H1 (cell line): ENCODE measurements around the gene SYVN1. TPM values are rescaled to one million over a fixed set of nuclear protein-coding genes. Genes with fewer than 3 reads are reported as not detected.

Experiments
- CTCF ChIA-PET: fragments of 300-600 bp; sonication (Branson Sonifier 250); formaldehyde crosslinking; loops from one replicate; lab custom pipeline; 2021; ENCODE audit not compliant: partially characterized antibody; lab: Charles Lee
- POLR2A ChIA-PET: fragments of 300-600 bp; sonication (Branson Sonifier 250); formaldehyde crosslinking; loops from one replicate; lab custom pipeline; 2021; ENCODE audit warnings: inconsistent platforms; ENCODE audit not compliant: partially characterized antibody; lab: Charles Lee
- DNase-seq, 2 experiments: peaks; one replicate each; pipeline versions ENCODE4 v3.0.0 to v3.0.0-alpha.2; 2010 to 2022; ENCODE audit warnings: low spot score in 2 of 2, low read depth in 1 of 2, mixed read lengths in 1 of 2
- FAIRE-seq: peaks from 2 replicates; lab custom pipeline; 2011; peaks lifted over from hg19 to GRCh38; lab: Jason Lieb, UNC
- H2AFZ ChIP-seq: 2 replicates; pipeline ENCODE4 v1.8.1; 2012; ENCODE audit warnings: low read length, inconsistent platforms
- H2AK5ac ChIP-seq: 2 replicates; pipeline ENCODE4 v1.6.1; 2013; ENCODE audit warnings: low read depth, low read length
- H2BK120ac ChIP-seq: replicated peaks from 2 replicates; pipeline ENCODE3; 2013; ENCODE audit warnings: low read depth, low read length, inconsistent platforms
- H2BK12ac ChIP-seq: 2 replicates; pipeline ENCODE4 v1.6.1; 2013; ENCODE audit warnings: low read depth, low read length
- H2BK15ac ChIP-seq: 2 replicates; pipeline ENCODE4 v1.6.1; 2013; ENCODE audit warnings: low read length
- H2BK20ac ChIP-seq: 2 replicates; pipeline ENCODE4 v1.6.1; 2013; ENCODE audit warnings: low read length
- H2BK5ac ChIP-seq: 2 replicates; pipeline ENCODE4 v1.6.1; 2013; ENCODE audit warnings: low read depth, low read length
- H3K14ac ChIP-seq: 2 replicates; pipeline ENCODE4 v1.6.1; 2013; ENCODE audit warnings: inconsistent platforms; ENCODE audit not compliant: insufficient read length
- H3K18ac ChIP-seq: 2 replicates; pipeline ENCODE4 v1.6.1; 2013; ENCODE audit warnings: low read length; ENCODE audit errors: extremely low read depth
- H3K23ac ChIP-seq: 2 replicates; pipeline ENCODE4 v1.6.1; 2013; ENCODE audit warnings: inconsistent platforms; ENCODE audit not compliant: insufficient read length
- H3K23me2 ChIP-seq: 2 replicates; pipeline ENCODE4 v1.6.1; 2013; ENCODE audit warnings: low read depth, low read length
- H3K27ac ChIP-seq: 2 replicates; pipeline ENCODE4 v1.6.1; 2011; ENCODE audit warnings: low read depth, low read length, inconsistent platforms
- H3K27me3 ChIP-seq, 4 experiments: replicated peaks in 1 of 4; 1 replicate in 1 of 4; 2 replicates in 3 of 4; pipeline versions ENCODE4 v1.6.1 to v1.8.1; 2011 to 2013; ENCODE audit warnings: low read length in 3 of 4, mild to moderate bottlenecking in 3 of 4, inconsistent platforms in 2 of 4, mixed read lengths in 2 of 4, moderate library complexity in 1 of 4; ENCODE audit not compliant: control insufficient read depth in 3 of 4, insufficient read depth in 3 of 4; ENCODE audit errors: extremely low read depth in 1 of 4
- H3K36me3 ChIP-seq, 4 experiments: 2 replicates each; pipeline versions ENCODE4 v1.6.1 to v1.8.1; 2011 to 2013; ENCODE audit warnings: mild to moderate bottlenecking in 4 of 4, low read length in 3 of 4, moderate library complexity in 2 of 4, control low read depth in 1 of 4, inconsistent platforms in 1 of 4; ENCODE audit not compliant: insufficient read depth in 4 of 4, control insufficient read depth in 2 of 4
- H3K4ac ChIP-seq: replicated peaks from 2 replicates; pipeline ENCODE3; 2013; ENCODE audit warnings: low read length, low read depth, mixed read lengths, inconsistent platforms; ENCODE audit not compliant: insufficient read length
- H3K4me1 ChIP-seq, 4 experiments: replicated peaks in 1 of 4; 1 replicate in 1 of 4; 2 replicates in 3 of 4; pipeline versions ENCODE4 v1.6.1 to v1.8.1; 2011 to 2013; ENCODE audit warnings: low read length in 3 of 4, inconsistent platforms in 2 of 4, mixed read lengths in 1 of 4; ENCODE audit not compliant: insufficient read depth in 4 of 4, control insufficient read depth in 3 of 4
- H3K4me2 ChIP-seq, 2 experiments: 2 replicates each; pipeline versions ENCODE4 v1.6.1 to v1.8.1; 2011 to 2013; ENCODE audit warnings: low read depth in 2 of 2, low read length in 2 of 2, control low read depth in 1 of 2, inconsistent platforms in 1 of 2, mild to moderate bottlenecking in 1 of 2; ENCODE audit not compliant: insufficient read depth in 1 of 2
- H3K4me3 ChIP-seq, 4 experiments: fragments of 200-600, 300-600 bp in 1 of 4; sonication (generic), shearing (Covaris generic), sonication (Bioruptor Twin) in 1 of 4; 2 replicates each; pipeline versions ENCODE4 v1.5.1 to v1.8.1; 2011 to 2016; ENCODE audit warnings: low read length in 4 of 4, low read depth in 3 of 4, control low read depth in 2 of 4, inconsistent platforms in 2 of 4, mild to moderate bottlenecking in 2 of 4, mixed read lengths in 1 of 4, moderate library complexity in 1 of 4; ENCODE audit not compliant: insufficient read depth in 2 of 4; ENCODE audit errors: extremely low read depth in 1 of 4
- H3K56ac ChIP-seq: replicated peaks from 2 replicates; pipeline ENCODE3; 2013; ENCODE audit warnings: low read depth, mild to moderate bottlenecking, mixed read lengths, low read length, inconsistent platforms; ENCODE audit not compliant: insufficient read length
- H3K79me1 ChIP-seq: 2 replicates; pipeline ENCODE4 v1.6.1; 2013; ENCODE audit warnings: low read depth, low read length, control low read depth
- H3K79me2 ChIP-seq, 2 experiments: 2 replicates each; pipeline versions ENCODE4 v1.6.1 to v1.8.1; 2012 to 2013; ENCODE audit warnings: low read length in 2 of 2, mild to moderate bottlenecking in 2 of 2, inconsistent platforms in 1 of 2; ENCODE audit not compliant: insufficient read depth in 2 of 2, control insufficient read depth in 1 of 2
- H3K9ac ChIP-seq, 4 experiments: replicated peaks in 1 of 4; 1 replicate in 1 of 4; 2 replicates in 3 of 4; pipeline versions ENCODE4 v1.6.1 to v1.8.1; 2011 to 2013; ENCODE audit warnings: low read depth in 3 of 4, low read length in 3 of 4, control low read depth in 2 of 4, mild to moderate bottlenecking in 2 of 4, moderate library complexity in 2 of 4, inconsistent platforms in 1 of 4; ENCODE audit errors: extremely low read depth in 1 of 4
- H3K9me3 ChIP-seq, 2 experiments: 2 replicates each; pipeline versions ENCODE4 v1.6.1 to v1.8.1; 2012 to 2013; ENCODE audit warnings: mild to moderate bottlenecking in 2 of 2, moderate library complexity in 2 of 2, control low read depth in 1 of 2, inconsistent platforms in 1 of 2, low read depth in 1 of 2, low read length in 1 of 2, mixed read lengths in 1 of 2; ENCODE audit not compliant: insufficient read depth in 2 of 2
- H4K20me1 ChIP-seq, 2 experiments: replicated peaks in 1 of 2; 2 replicates each; pipeline versions ENCODE3 to v1.8.1; 2011 to 2013; ENCODE audit warnings: inconsistent platforms in 2 of 2, low read length in 2 of 2, mild to moderate bottlenecking in 1 of 2; ENCODE audit not compliant: insufficient read depth in 2 of 2, control insufficient read depth in 1 of 2
- H4K5ac ChIP-seq: 2 replicates; pipeline ENCODE4 v1.6.1; 2013; ENCODE audit warnings: low read length, low read depth, mixed read lengths, inconsistent platforms; ENCODE audit not compliant: insufficient read length
- H4K8ac ChIP-seq: 2 replicates; pipeline ENCODE4 v1.8.0; 2013; ENCODE audit warnings: mild to moderate bottlenecking, moderate library complexity, low read length, inconsistent platforms; ENCODE audit not compliant: insufficient read depth; ENCODE audit errors: extremely low read depth
- H4K91ac ChIP-seq: replicated peaks from 2 replicates; pipeline ENCODE3; 2013; ENCODE audit warnings: low read length, mixed read lengths, inconsistent platforms; ENCODE audit not compliant: insufficient read length
- ASH2L ChIP-seq: fragments of 200-600, 300-600 bp; sonication (generic); IDR thresholded peaks from one replicate; pipeline ENCODE4 v1.7.1; 2017; ENCODE audit warnings: low read length
- ATF2 ChIP-seq: IDR thresholded peaks from 2 replicates; pipeline ENCODE4 v1.6.1; 2012; ENCODE audit warnings: low read length, inconsistent platforms
- BCL11A ChIP-seq, 2 experiments: IDR thresholded peaks; one replicate each; pipeline ENCODE4 v1.6.1; 2011; ENCODE audit warnings: low read depth in 2 of 2, low read length in 2 of 2, mild to moderate bottlenecking in 2 of 2
- JUN ChIP-seq: IDR thresholded peaks from 2 replicates; pipeline ENCODE4 v1.6.1; 2011; ENCODE audit warnings: low read depth, mild to moderate bottlenecking, improper control_type of control experiment, low read length
- SIX5 ChIP-seq: IDR thresholded peaks from 2 replicates; pipeline ENCODE4 v1.6.1; 2011; ENCODE audit warnings: mild to moderate bottlenecking, low read depth, low read length
- TCF12 ChIP-seq: IDR thresholded peaks from 2 replicates; pipeline ENCODE4 v1.6.1; 2011; ENCODE audit warnings: low read depth, mild to moderate bottlenecking, low read length
- WGBS, 2 experiments: shearing (Covaris generic) in 1 of 2; methylation state at CpG; one replicate each; pipeline versions ENCODE4 v1.1.6 to v1.1.7; 2013 to 2015; ENCODE audit warnings: low lambda C conversion rate in 2 of 2, mixed read lengths in 2 of 2, inconsistent platforms in 1 of 2, low coverage in 1 of 2, missing lambda C conversion rate in 1 of 2; ENCODE audit not compliant: insufficient replicate concordance in 2 of 2, insufficient coverage in 1 of 2, insufficient read length in 1 of 2; ENCODE audit errors: extremely low coverage in 1 of 2, missing lambda C conversion rate in 1 of 2; 5-methylcytosine and 5-hydroxymethylcytosine counted together
- polyA plus RNA-seq, 7 experiments: library from polyadenylated mRNA; depleted of rRNA in 3 of 7; stranded (reverse) in 5 of 7; unstranded in 2 of 7; fragments of >200 nt in 5 of 7; fragments of 200-250 nt in 2 of 7; gene quantifications; 1 replicate in 5 of 7; 2 replicates in 1 of 7; 4 replicates in 1 of 7; pipeline versions ENCODE4 v1.2.1 to v1.2.3, GENCODE V29; 2011 to 2013; ENCODE audit warnings: missing spikeins in 2 of 7, mixed read lengths in 2 of 7
- total RNA-seq: library from RNA; stranded (reverse); fragmentation: NEBNext Ultra II Directional; extraction: Animal tissue kit (Norgen Biotek cat#: 25700); gene quantifications from 2 replicates; pipeline ENCODE4 v1.2.1, GENCODE V29; 2021
- TF ChIP-seq, protein P1 (sequence below), 3 experiments: IDR thresholded peaks; 1 replicate in 2 of 3; 2 replicates in 1 of 3; pipeline versions ENCODE4 v1.5.1 to v1.6.1; 2011; ENCODE audit warnings: low read length in 3 of 3, mild to moderate bottlenecking in 3 of 3, inconsistent platforms in 2 of 3, low read depth in 1 of 3, moderate library complexity in 1 of 3; ENCODE audit not compliant: insufficient read depth in 1 of 3; ENCODE audit errors: control extremely low read depth in 1 of 3

Gene SYVN1
- total and polyA plus RNA-seq, 2 of the 8 experiments (the other 6 are each of a cell fraction or from before 2014, with no cell fraction given) = 27.8 to 29.4 TPM

DNA sequence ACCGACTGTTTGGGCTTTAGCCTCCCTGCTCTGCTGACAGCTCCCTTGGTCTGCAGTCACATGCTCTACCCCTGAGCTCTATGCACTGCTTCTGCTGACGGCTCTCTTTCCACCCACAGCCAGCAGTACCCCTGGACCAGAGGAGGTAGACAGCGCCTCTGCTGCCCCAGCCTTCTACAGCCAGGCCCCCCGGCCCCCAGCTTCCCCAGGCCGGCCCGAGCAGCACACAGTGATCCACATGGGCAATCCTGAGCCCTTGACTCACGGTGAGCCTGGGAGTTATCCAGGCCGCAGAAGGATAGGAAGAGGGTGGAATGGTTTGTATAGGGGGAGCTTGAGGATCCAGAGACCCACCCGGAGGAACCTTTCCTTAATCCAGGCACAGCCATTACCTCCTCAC lies 47.5 kb downstream of the SYVN1 start:
- H2AK5ac ChIP-seq = no peak overlapping the region
- H3K4me3 ChIP-seq = no peak overlapping the region
- ChIA-PET POLR2A (interaction anchor here (0.7 to 16.8 kb wide), 4 partner anchors 11 to 30 kb away, joined by 3 to 230 read pairs (median 26); partner anchors contain the start of genes CDCA5, VPS51, ZFPL1 and ZNHIT2), CTCF (interaction anchor here (0.7 to 2.3 kb wide), 6 partner anchors 23 to 238 kb away, joined by 3 to 7 read pairs (median 3); partner anchors contain the start of gene TM7SF2)
- TF ChIP-seq TCF12 (no peak), SIX5 (no peak), ASH2L (no peak), ATF2 (no peak), JUN (no peak), BCL11A (IDR thresholded peaks at IDR 0.05; ENCODE audit: low read depth in 2 of 2, low read length in 2 of 2) (no peak)
- TF ChIP-seq, protein P1, sequence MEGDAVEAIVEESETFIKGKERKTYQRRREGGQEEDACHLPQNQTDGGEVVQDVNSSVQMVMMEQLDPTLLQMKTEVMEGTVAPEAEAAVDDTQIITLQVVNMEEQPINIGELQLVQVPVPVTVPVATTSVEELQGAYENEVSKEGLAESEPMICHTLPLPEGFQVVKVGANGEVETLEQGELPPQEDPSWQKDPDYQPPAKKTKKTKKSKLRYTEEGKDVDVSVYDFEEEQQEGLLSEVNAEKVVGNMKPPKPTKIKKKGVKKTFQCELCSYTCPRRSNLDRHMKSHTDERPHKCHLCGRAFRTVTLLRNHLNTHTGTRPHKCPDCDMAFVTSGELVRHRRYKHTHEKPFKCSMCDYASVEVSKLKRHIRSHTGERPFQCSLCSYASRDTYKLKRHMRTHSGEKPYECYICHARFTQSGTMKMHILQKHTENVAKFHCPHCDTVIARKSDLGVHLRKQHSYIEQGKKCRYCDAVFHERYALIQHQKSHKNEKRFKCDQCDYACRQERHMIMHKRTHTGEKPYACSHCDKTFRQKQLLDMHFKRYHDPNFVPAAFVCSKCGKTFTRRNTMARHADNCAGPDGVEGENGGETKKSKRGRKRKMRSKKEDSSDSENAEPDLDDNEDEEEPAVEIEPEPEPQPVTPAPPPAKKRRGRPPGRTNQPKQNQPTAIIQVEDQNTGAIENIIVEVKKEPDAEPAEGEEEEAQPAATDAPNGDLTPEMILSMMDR (IDR thresholded peaks at IDR 0.05; ENCODE audit: control extremely low read depth in 1 of 3, insufficient read depth in 1 of 3, low read depth in 1 of 3, low read length in 3 of 3) = no peak
- no peak overlapping the region for H3K4ac ChIP-seq
- no peak overlapping the region for H4K5ac ChIP-seq
- H3K9me3 ChIP-seq = no peaks in the 10 kb centered on the region
- H3K23ac ChIP-seq = no peak overlapping the region
- H2BK5ac ChIP-seq = no peak overlapping the region
- no peak overlapping the region for H3K9ac ChIP-seq
- no peak overlapping the region for H2AFZ ChIP-seq
- no peak overlapping the region for H2BK120ac ChIP-seq
- H3K23me2 ChIP-seq = peaks cover 8% of the 10 kb centered on the region
- H4K8ac ChIP-seq = no peak overlapping the region
- no peak for DNase-seq
- H3K14ac ChIP-seq = no peak overlapping the region
- H4K20me1 ChIP-seq = peaks cover 0 to 4% of the 10 kb centered on the region in 2 experiments
- H3K18ac ChIP-seq = no peak overlapping the region
- FAIRE-seq = no peak
- H3K27me3 ChIP-seq = no peaks in the 10 kb centered on the region
- H2BK12ac ChIP-seq = no peak overlapping the region
- H3K27ac ChIP-seq = no peak overlapping the region
- H3K79me2 ChIP-seq = peaks cover 10 to 22% of the 10 kb centered on the region in 2 experiments
- peaks cover 0 to 9% (median 4%) of the 10 kb centered on the region in 4 experiments; a peak in 5 of 7 replicates for H3K4me1 ChIP-seq
- no peak overlapping the region for H4K91ac ChIP-seq
- peaks cover 3 to 14% (median 11%) of the 10 kb centered on the region in 4 experiments for H3K36me3 ChIP-seq
- peaks cover 18% of the 10 kb centered on the region for H3K79me1 ChIP-seq
- no peak overlapping the region for H3K56ac ChIP-seq
- no peak overlapping the region for H2BK20ac ChIP-seq
- H2BK15ac ChIP-seq = no peak overlapping the region
- H3K4me2 ChIP-seq = no peak overlapping the region
- 85% methylated on average over 9 of the region's 9 CpGs; no CpG with 5 or more reads in 1 of the 2 experiments for WGBS, 2 experiments
